HepG2 (cell line): Measurements from ENCODE around the gene MEI1. TPM values are rescaled to one million over a fixed set of nuclear protein-coding genes. Genes with fewer than 3 reads are reported as not detected.

ENCODE experiments used
- MTA1 ChIP-seq: sonication (generic); formaldehyde crosslinking; IDR thresholded peaks from 2 replicates; pipeline ENCODE4 v1.4.0; 2020; ENCODE audit warnings: missing genetic modification reagents, mild to moderate bottlenecking, borderline replicate concordance
- NFATC3 ChIP-seq: sonication (generic); formaldehyde crosslinking; IDR thresholded peaks from 2 replicates; pipeline ENCODE4 v1.5.1; 2020; ENCODE audit warnings: mild to moderate bottlenecking, missing genetic modification reagents
- SKI ChIP-seq: fragments of 450-650 bp; IDR thresholded peaks from one replicate; pipeline ENCODE4 v1.6.1; 2018; ENCODE audit warnings: mild to moderate bottlenecking; ENCODE audit not compliant: partially characterized antibody
- SNAI1 ChIP-seq: sonication (generic); formaldehyde crosslinking; IDR thresholded peaks from 2 replicates; pipeline ENCODE4 v1.5.0; 2020; ENCODE audit warnings: mild to moderate bottlenecking, missing genetic modification reagents, borderline replicate concordance
- ZFYVE20 ChIP-seq: sonication (generic); formaldehyde crosslinking; IDR thresholded peaks from 2 replicates; pipeline ENCODE4 v1.8.0; 2023; ENCODE audit warnings: low read depth, mild to moderate bottlenecking, moderate library complexity, missing genetic modification reagents, borderline replicate concordance
- ZNF3 ChIP-seq: IDR thresholded peaks from 2 replicates; pipeline ENCODE4 v1.7.0; 2017; ENCODE audit warnings: inconsistent platforms
- ZNF317 ChIP-seq: sonication (generic); formaldehyde crosslinking; IDR thresholded peaks from 2 replicates; pipeline ENCODE4 v1.5.0; 2020; ENCODE audit warnings: mild to moderate bottlenecking, missing genetic modification reagents
- ZNF746 ChIP-seq: sonication (generic); formaldehyde crosslinking; IDR thresholded peaks from 2 replicates; pipeline ENCODE4 v1.8.0; 2022; ENCODE audit warnings: mild to moderate bottlenecking, missing genetic modification reagents
- ZSCAN31 ChIP-seq: sonication (generic); formaldehyde crosslinking; IDR thresholded peaks from 2 replicates; pipeline ENCODE4 v1.5.0; 2020; ENCODE audit warnings: low read depth, mild to moderate bottlenecking, missing genetic modification reagents
- polyA plus RNA-seq, 8 experiments: library from polyadenylated mRNA; depleted of rRNA in 3 of 8; stranded (reverse) in 7 of 8; unstranded in 1 of 8; fragments of >200 nt; fragmentation: Illumina TruSeq in 4 of 8; extraction: Trizol in 4 of 8; gene quantifications; 2 replicates each; pipeline versions ENCODE4 v1.2.1 to v1.2.3, GENCODE V29; 2011 to 2016; ENCODE audit warnings: low read depth in 4 of 8, missing spikeins in 1 of 8, mixed read lengths in 1 of 8; ENCODE audit not compliant: insufficient read depth in 1 of 8
- total RNA-seq, 5 experiments: library from RNA; depleted of rRNA; stranded (reverse); fragments of >200 nt; fragmentation: Illumina TruSeq; extraction: Trizol; gene quantifications; 2 replicates each; pipeline ENCODE4 v1.2.3, GENCODE V29; 2016; ENCODE audit warnings: low read depth in 1 of 5
- TF ChIP-seq, protein P1 (sequence below): sonication (generic); formaldehyde crosslinking; IDR thresholded peaks from 2 replicates; pipeline ENCODE4 v1.5.0; 2020; ENCODE audit warnings: mild to moderate bottlenecking, low read depth, missing genetic modification reagents, borderline replicate concordance
- TF ChIP-seq, protein P2 (sequence below): sonication (generic); formaldehyde crosslinking; conservative IDR thresholded peaks from 2 replicates; pipeline ENCODE4 v1.4.0; 2020; ENCODE audit warnings: mild to moderate bottlenecking, missing genetic modification reagents, moderate library complexity
- TF ChIP-seq, protein P3 (sequence below): sonication (generic); formaldehyde crosslinking; IDR thresholded peaks from 2 replicates; pipeline ENCODE4 v1.5.0; 2020; ENCODE audit warnings: mild to moderate bottlenecking, missing genetic modification reagents
- TF ChIP-seq, protein P4 (sequence below): IDR thresholded peaks from 2 replicates; pipeline ENCODE4 v1.6.1; 2012; ENCODE audit warnings: inconsistent platforms
- TF ChIP-seq, protein P5 (sequence below): sonication (generic); formaldehyde crosslinking; IDR thresholded peaks from 2 replicates; pipeline ENCODE4 v1.5.1; 2020; ENCODE audit warnings: mild to moderate bottlenecking, missing genetic modification reagents, moderate library complexity

The MEI1 gene
- total and polyA plus RNA-seq, 2 of the 13 experiments (the other 11 are each of a cell fraction or from before 2014, with no cell fraction given): 0.75 to 1.9 TPM

DNA sequence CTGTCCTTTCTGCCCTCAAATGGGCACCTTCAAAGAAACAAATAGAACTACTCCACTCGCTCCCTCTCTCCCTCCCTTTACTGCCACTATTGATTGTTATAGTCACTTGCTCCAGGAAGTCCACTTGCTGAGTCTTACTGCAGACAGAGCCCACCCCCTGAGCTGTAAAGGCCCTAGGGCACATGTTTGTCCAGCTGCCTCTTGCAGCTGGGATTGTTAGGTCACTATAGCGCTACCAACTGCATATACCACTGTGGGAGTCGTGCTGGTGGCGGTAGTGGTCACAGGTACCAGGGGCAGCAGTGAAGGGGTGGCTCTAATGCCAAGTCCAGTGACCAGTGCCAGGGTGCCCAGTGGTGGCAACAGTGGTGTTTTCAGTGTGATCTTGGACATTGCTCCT lies 129.2 kb downstream of the MEI1 start (continued):
- TF ChIP-seq, protein P1, sequence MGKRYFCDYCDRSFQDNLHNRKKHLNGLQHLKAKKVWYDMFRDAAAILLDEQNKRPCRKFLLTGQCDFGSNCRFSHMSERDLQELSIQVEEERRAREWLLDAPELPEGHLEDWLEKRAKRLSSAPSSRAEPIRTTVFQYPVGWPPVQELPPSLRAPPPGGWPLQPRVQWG (CRISPR knock-in tag): no peak
- TF ChIP-seq ZNF746 (CRISPR knock-in tag): no peak
- TF ChIP-seq, protein P2, sequence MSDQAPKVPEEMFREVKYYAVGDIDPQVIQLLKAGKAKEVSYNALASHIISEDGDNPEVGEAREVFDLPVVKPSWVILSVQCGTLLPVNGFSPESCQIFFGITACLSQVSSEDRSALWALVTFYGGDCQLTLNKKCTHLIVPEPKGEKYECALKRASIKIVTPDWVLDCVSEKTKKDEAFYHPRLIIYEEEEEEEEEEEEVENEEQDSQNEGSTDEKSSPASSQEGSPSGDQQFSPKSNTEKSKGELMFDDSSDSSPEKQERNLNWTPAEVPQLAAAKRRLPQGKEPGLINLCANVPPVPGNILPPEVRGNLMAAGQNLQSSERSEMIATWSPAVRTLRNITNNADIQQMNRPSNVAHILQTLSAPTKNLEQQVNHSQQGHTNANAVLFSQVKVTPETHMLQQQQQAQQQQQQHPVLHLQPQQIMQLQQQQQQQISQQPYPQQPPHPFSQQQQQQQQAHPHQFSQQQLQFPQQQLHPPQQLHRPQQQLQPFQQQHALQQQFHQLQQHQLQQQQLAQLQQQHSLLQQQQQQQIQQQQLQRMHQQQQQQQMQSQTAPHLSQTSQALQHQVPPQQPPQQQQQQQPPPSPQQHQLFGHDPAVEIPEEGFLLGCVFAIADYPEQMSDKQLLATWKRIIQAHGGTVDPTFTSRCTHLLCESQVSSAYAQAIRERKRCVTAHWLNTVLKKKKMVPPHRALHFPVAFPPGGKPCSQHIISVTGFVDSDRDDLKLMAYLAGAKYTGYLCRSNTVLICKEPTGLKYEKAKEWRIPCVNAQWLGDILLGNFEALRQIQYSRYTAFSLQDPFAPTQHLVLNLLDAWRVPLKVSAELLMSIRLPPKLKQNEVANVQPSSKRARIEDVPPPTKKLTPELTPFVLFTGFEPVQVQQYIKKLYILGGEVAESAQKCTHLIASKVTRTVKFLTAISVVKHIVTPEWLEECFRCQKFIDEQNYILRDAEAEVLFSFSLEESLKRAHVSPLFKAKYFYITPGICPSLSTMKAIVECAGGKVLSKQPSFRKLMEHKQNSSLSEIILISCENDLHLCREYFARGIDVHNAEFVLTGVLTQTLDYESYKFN: 0 out of 2 replicates have a peak, but pooled peaks have one; percentile 24
- TF ChIP-seq, protein P3, sequence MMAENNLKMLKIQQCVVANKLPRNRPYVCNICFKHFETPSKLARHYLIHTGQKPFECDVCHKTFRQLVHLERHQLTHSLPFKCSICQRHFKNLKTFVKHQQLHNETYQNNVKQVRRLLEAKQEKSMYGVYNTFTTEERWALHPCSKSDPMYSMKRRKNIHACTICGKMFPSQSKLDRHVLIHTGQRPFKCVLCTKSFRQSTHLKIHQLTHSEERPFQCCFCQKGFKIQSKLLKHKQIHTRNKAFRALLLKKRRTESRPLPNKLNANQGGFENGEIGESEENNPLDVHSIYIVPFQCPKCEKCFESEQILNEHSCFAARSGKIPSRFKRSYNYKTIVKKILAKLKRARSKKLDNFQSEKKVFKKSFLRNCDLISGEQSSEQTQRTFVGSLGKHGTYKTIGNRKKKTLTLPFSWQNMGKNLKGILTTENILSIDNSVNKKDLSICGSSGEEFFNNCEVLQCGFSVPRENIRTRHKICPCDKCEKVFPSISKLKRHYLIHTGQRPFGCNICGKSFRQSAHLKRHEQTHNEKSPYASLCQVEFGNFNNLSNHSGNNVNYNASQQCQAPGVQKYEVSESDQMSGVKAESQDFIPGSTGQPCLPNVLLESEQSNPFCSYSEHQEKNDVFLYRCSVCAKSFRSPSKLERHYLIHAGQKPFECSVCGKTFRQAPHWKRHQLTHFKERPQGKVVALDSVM (CRISPR knock-in tag): no peak
- no peak for TF ChIP-seq SKI
- TF ChIP-seq, protein P4, sequence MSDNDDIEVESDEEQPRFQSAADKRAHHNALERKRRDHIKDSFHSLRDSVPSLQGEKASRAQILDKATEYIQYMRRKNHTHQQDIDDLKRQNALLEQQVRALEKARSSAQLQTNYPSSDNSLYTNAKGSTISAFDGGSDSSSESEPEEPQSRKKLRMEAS: peak; percentile 17; the same call in 1 of the 2 replicates
- TF ChIP-seq MTA1 (CRISPR knock-in tag): 0 out of 2 replicates have a peak, but pooled peaks have one; percentile 41
- TF ChIP-seq ZFYVE20: no peak
- no peak for TF ChIP-seq ZSCAN31 (CRISPR knock-in tag)
- no peak for TF ChIP-seq NFATC3 (CRISPR knock-in tag)
- no peak for TF ChIP-seq SNAI1 (CRISPR knock-in tag)
- TF ChIP-seq ZNF317 (CRISPR knock-in tag): no peak
- TF ChIP-seq, protein P5, sequence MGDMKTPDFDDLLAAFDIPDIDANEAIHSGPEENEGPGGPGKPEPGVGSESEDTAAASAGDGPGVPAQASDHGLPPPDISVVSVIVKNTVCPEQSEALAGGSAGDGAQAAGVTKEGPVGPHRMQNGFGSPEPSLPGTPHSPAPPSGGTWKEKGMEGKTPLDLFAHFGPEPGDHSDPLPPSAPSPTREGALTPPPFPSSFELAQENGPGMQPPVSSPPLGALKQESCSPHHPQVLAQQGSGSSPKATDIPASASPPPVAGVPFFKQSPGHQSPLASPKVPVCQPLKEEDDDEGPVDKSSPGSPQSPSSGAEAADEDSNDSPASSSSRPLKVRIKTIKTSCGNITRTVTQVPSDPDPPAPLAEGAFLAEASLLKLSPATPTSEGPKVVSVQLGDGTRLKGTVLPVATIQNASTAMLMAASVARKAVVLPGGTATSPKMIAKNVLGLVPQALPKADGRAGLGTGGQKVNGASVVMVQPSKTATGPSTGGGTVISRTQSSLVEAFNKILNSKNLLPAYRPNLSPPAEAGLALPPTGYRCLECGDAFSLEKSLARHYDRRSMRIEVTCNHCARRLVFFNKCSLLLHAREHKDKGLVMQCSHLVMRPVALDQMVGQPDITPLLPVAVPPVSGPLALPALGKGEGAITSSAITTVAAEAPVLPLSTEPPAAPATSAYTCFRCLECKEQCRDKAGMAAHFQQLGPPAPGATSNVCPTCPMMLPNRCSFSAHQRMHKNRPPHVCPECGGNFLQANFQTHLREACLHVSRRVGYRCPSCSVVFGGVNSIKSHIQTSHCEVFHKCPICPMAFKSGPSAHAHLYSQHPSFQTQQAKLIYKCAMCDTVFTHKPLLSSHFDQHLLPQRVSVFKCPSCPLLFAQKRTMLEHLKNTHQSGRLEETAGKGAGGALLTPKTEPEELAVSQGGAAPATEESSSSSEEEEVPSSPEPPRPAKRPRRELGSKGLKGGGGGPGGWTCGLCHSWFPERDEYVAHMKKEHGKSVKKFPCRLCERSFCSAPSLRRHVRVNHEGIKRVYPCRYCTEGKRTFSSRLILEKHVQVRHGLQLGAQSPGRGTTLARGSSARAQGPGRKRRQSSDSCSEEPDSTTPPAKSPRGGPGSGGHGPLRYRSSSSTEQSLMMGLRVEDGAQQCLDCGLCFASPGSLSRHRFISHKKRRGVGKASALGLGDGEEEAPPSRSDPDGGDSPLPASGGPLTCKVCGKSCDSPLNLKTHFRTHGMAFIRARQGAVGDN (CRISPR knock-in tag): peak; percentile 55
- no peak for TF ChIP-seq ZNF3 (CRISPR knock-in tag)
